HepG2 (cell line): ENCODE measurements around the gene MEX3A. TPM values are rescaled to one million over a fixed set of nuclear protein-coding genes. Genes with fewer than 3 reads are reported as not detected.

ENCODE experiments used
- ATM ChIP-seq: fragments of 450-650 bp; IDR thresholded peaks from 2 replicates; pipeline ENCODE4 v1.7.1; 2017; ENCODE audit warnings: mild to moderate bottlenecking, borderline replicate concordance
- KAT2B ChIP-seq: fragments of 150-350 bp; IDR thresholded peaks from 2 replicates; pipeline ENCODE4 v1.6.1; 2014; ENCODE audit warnings: low read depth, low read length, borderline replicate concordance
- NFE2L2 ChIP-seq: fragments of 150-350 bp; IDR thresholded peaks from 2 replicates; pipeline ENCODE4 v1.6.1; 2014; ENCODE audit warnings: low read length
- NR2F6 ChIP-seq, 2 experiments: IDR thresholded peaks; 2 replicates each; pipeline ENCODE4 v1.6.1; 2016; ENCODE audit warnings: antibody characterized with exemption in 1 of 2, mild to moderate bottlenecking in 1 of 2
- PHF5A ChIP-seq: IDR thresholded peaks from one replicate; pipeline ENCODE4 v1.6.1; 2018; ENCODE audit warnings: low read depth, missing genetic modification reagents; ENCODE audit not compliant: unreplicated experiment
- POGZ ChIP-seq: sonication (generic); formaldehyde crosslinking; IDR thresholded peaks from 2 replicates; pipeline ENCODE4 v1.4.0; 2020; ENCODE audit warnings: mild to moderate bottlenecking, missing genetic modification reagents
- RBFOX2 ChIP-seq: fragments of 200-400 bp; formaldehyde crosslinking; IDR thresholded peaks from 2 replicates; pipeline ENCODE4 v1.6.1; 2017; ENCODE audit warnings: low read depth, mild to moderate bottlenecking, low read length
- SKIL ChIP-seq: sonication (generic); formaldehyde crosslinking; IDR thresholded peaks from 2 replicates; pipeline ENCODE4 v1.8.0; 2022; ENCODE audit warnings: missing genetic modification reagents, mild to moderate bottlenecking, moderate library complexity, borderline replicate concordance
- SMAD1 ChIP-seq: sonication (generic); formaldehyde crosslinking; IDR thresholded peaks from 2 replicates; pipeline ENCODE4 v1.4.0; 2020; ENCODE audit warnings: missing genetic modification reagents, low read depth, mild to moderate bottlenecking, borderline replicate concordance
- ZBTB3 ChIP-seq: sonication (generic); formaldehyde crosslinking; IDR thresholded peaks from 2 replicates; pipeline ENCODE4 v1.4.0; 2020; ENCODE audit warnings: low read depth, mild to moderate bottlenecking, moderate library complexity, missing genetic modification reagents, borderline replicate concordance
- ZNF354B ChIP-seq: sonication (generic); formaldehyde crosslinking; IDR thresholded peaks from 2 replicates; pipeline ENCODE4 v1.8.0; 2022; ENCODE audit warnings: mild to moderate bottlenecking, missing genetic modification reagents
- ZNF598 ChIP-seq: sonication (generic); formaldehyde crosslinking; IDR thresholded peaks from 2 replicates; pipeline ENCODE4 v1.5.1; 2020; ENCODE audit warnings: mild to moderate bottlenecking, missing genetic modification reagents, borderline replicate concordance
- polyA plus RNA-seq, 8 experiments: library from polyadenylated mRNA; depleted of rRNA in 3 of 8; stranded (reverse) in 7 of 8; unstranded in 1 of 8; fragments of >200 nt; fragmentation: Illumina TruSeq in 4 of 8; extraction: Trizol in 4 of 8; gene quantifications; 2 replicates each; pipeline versions ENCODE4 v1.2.1 to v1.2.3, GENCODE V29; 2011 to 2016; ENCODE audit warnings: low read depth in 4 of 8, missing spikeins in 1 of 8, mixed read lengths in 1 of 8; ENCODE audit not compliant: insufficient read depth in 1 of 8
- total RNA-seq, 5 experiments: library from RNA; depleted of rRNA; stranded (reverse); fragments of >200 nt; fragmentation: Illumina TruSeq; extraction: Trizol; gene quantifications; 2 replicates each; pipeline ENCODE4 v1.2.3, GENCODE V29; 2016; ENCODE audit warnings: low read depth in 1 of 5
- TF ChIP-seq, protein P1 (sequence below): sonication (generic); formaldehyde crosslinking; IDR thresholded peaks from 2 replicates; pipeline ENCODE4 v1.5.1; 2020; ENCODE audit warnings: missing genetic modification reagents, mild to moderate bottlenecking, borderline replicate concordance
- TF ChIP-seq, protein P2 (sequence below): sonication (generic); formaldehyde crosslinking; IDR thresholded peaks from 2 replicates; pipeline ENCODE4 v1.4.0; 2020; ENCODE audit warnings: missing genetic modification reagents, borderline replicate concordance
- TF ChIP-seq, protein P3 (sequence below): sonication (generic); formaldehyde crosslinking; conservative IDR thresholded peaks from 2 replicates; pipeline ENCODE4 v1.8.0; 2022; ENCODE audit warnings: low read depth, missing genetic modification reagents

MEX3A gene
- total and polyA plus RNA-seq, 2 of the 13 experiments (the other 11 are each of a cell fraction or from before 2014, with no cell fraction given) = 7.6 to 9.1 TPM

DNA sequence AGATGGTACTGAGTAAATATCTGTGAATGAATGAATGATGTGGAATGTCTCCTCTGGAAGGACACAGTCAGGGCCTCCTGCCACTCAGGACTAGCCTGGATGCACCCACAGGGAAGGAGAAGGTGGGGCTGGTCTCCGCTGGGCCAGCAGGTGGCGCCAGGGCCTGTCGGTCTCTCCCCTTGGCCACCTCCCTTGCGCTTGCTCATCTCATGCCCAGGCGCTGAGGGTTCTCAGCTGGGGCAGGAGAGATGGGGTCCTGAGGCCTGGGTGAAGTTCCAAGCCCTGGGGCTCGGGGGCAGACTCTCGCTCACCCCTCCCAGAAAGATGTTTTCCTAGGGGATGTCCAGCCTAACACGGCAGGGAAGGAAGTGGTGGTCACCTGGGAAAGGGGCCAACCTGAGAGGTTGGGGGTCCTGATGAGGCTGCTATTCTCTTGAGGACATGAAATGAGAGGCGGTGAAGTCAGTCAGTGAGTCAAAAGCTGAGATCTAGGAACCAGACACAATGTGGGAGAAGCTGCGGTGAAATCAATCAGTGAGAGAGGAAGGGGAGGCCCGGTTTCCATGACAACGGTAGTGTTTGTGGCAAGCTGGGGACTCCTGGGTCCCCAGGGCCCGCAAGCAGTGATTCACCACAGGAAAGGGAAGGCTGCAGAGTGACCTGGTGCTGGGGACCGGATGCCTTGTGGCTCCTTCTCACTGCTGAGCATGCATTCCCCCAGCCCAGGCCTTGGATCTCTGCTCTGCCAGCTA is 14.6 kb upstream of the MEX3A start (continued):
- no peak for TF ChIP-seq SKIL (CRISPR knock-in tag)
- TF ChIP-seq, protein P1, sequence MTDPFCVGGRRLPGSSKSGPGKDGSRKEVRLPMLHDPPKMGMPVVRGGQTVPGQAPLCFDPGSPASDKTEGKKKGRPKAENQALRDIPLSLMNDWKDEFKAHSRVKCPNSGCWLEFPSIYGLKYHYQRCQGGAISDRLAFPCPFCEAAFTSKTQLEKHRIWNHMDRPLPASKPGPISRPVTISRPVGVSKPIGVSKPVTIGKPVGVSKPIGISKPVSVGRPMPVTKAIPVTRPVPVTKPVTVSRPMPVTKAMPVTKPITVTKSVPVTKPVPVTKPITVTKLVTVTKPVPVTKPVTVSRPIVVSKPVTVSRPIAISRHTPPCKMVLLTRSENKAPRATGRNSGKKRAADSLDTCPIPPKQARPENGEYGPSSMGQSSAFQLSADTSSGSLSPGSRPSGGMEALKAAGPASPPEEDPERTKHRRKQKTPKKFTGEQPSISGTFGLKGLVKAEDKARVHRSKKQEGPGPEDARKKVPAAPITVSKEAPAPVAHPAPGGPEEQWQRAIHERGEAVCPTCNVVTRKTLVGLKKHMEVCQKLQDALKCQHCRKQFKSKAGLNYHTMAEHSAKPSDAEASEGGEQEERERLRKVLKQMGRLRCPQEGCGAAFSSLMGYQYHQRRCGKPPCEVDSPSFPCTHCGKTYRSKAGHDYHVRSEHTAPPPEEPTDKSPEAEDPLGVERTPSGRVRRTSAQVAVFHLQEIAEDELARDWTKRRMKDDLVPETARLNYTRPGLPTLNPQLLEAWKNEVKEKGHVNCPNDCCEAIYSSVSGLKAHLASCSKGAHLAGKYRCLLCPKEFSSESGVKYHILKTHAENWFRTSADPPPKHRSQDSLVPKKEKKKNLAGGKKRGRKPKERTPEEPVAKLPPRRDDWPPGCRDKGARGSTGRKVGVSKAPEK (CRISPR knock-in tag) = no peak
- no peak for TF ChIP-seq NFE2L2
- TF ChIP-seq, protein P2, sequence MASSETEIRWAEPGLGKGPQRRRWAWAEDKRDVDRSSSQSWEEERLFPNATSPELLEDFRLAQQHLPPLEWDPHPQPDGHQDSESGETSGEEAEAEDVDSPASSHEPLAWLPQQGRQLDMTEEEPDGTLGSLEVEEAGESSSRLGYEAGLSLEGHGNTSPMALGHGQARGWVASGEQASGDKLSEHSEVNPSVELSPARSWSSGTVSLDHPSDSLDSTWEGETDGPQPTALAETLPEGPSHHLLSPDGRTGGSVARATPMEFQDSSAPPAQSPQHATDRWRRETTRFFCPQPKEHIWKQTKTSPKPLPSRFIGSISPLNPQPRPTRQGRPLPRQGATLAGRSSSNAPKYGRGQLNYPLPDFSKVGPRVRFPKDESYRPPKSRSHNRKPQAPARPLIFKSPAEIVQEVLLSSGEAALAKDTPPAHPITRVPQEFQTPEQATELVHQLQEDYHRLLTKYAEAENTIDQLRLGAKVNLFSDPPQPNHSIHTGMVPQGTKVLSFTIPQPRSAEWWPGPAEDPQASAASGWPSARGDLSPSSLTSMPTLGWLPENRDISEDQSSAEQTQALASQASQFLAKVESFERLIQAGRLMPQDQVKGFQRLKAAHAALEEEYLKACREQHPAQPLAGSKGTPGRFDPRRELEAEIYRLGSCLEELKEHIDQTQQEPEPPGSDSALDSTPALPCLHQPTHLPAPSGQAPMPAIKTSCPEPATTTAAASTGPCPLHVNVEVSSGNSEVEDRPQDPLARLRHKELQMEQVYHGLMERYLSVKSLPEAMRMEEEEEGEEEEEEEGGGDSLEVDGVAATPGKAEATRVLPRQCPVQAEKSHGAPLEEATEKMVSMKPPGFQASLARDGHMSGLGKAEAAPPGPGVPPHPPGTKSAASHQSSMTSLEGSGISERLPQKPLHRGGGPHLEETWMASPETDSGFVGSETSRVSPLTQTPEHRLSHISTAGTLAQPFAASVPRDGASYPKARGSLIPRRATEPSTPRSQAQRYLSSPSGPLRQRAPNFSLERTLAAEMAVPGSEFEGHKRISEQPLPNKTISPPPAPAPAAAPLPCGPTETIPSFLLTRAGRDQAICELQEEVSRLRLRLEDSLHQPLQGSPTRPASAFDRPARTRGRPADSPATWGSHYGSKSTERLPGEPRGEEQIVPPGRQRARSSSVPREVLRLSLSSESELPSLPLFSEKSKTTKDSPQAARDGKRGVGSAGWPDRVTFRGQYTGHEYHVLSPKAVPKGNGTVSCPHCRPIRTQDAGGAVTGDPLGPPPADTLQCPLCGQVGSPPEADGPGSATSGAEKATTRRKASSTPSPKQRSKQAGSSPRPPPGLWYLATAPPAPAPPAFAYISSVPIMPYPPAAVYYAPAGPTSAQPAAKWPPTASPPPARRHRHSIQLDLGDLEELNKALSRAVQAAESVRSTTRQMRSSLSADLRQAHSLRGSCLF (CRISPR knock-in tag) = no peak
- no peak for TF ChIP-seq RBFOX2
- no peak for TF ChIP-seq POGZ
- TF ChIP-seq KAT2B = no peak
- TF ChIP-seq ZNF354B (CRISPR knock-in tag) = no peak
- TF ChIP-seq ZNF598 (CRISPR knock-in tag) = 0 out of 2 replicates have a peak, but pooled peaks have one; percentile 58
- TF ChIP-seq, protein P3, sequence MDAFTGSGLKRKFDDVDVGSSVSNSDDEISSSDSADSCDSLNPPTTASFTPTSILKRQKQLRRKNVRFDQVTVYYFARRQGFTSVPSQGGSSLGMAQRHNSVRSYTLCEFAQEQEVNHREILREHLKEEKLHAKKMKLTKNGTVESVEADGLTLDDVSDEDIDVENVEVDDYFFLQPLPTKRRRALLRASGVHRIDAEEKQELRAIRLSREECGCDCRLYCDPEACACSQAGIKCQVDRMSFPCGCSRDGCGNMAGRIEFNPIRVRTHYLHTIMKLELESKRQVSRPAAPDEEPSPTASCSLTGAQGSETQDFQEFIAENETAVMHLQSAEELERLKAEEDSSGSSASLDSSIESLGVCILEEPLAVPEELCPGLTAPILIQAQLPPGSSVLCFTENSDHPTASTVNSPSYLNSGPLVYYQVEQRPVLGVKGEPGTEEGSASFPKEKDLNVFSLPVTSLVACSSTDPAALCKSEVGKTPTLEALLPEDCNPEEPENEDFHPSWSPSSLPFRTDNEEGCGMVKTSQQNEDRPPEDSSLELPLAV (CRISPR knock-in tag) = no peak
- TF ChIP-seq NR2F6 (IDR thresholded peaks at IDR 0.05) = no peak
- TF ChIP-seq NR2F6 (CRISPR knock-in tag; IDR thresholded peaks at IDR 0.05) = peak; percentile 49; the same call in 1 of the 2 replicates
- TF ChIP-seq SMAD1 (CRISPR knock-in tag) = no peak
- no peak for TF ChIP-seq ATM
- no peak for TF ChIP-seq ZBTB3
- no peak for TF ChIP-seq PHF5A (CRISPR knock-in tag)
